Left ventricle myocardium inferior (tissue), 1 donor: ENCODE data around the gene SMKR1. TPM values are rescaled to one million over a fixed set of nuclear protein-coding genes. Genes with fewer than 3 reads are reported as not detected.
"Not testable (repeated sequence)": the region's sequence is repeated elsewhere in the genome, so short reads cannot be mapped to it uniquely, and the experiment has no call there.

Experiments
- DNase-seq: peaks from one replicate; pipeline ENCODE4 v3.0.0-alpha.2; 2020
- H3K27ac ChIP-seq: fragments of 200-600 bp; replicated peaks from 2 replicates; pipeline ENCODE4 v1.8.0; 2021
- H3K27me3 ChIP-seq: fragments of 200-600 bp; 2 replicates; pipeline ENCODE4 v1.8.0; 2021; ENCODE audit warnings: low read depth
- H3K36me3 ChIP-seq: fragments of 200-600 bp; 2 replicates; pipeline ENCODE4 v1.8.0; 2021
- H3K4me1 ChIP-seq: fragments of 200-600 bp; 2 replicates; pipeline ENCODE4 v1.8.0; 2021
- H3K4me3 ChIP-seq: fragments of 200-600 bp; 2 replicates; pipeline ENCODE4 v1.8.0; 2021; ENCODE audit warnings: mild to moderate bottlenecking, moderate library complexity
- H3K9me3 ChIP-seq: fragments of 200-600 bp; replicated peaks from 2 replicates; pipeline ENCODE4 v1.8.0; 2021
- intact Hi-C: fragments of 100-400 bp; cut with micrococcal nuclease; formaldehyde crosslinking; loops from one replicate; pipeline ENCODE4 v1.11.0; 2022
- total RNA-seq: library from RNA; stranded (reverse); fragmentation: NEBNext Ultra II Directional; extraction: Animal tissue kit (Norgen Biotek cat#: 25700); gene quantifications from one replicate; pipeline ENCODE4 v1.2.1, GENCODE V29; 2021
- TF ChIP-seq, protein P1 (sequence below): fragments of 200-600 bp; IDR thresholded peaks from 2 replicates; pipeline ENCODE4 v1.8.0; 2021; ENCODE audit warnings: antibody characterized with exemption, mild to moderate bottlenecking, borderline replicate concordance
- donor health status: DM: no; HTN: yes; CAD: no; lungs with severe emphysema.

SMKR1 gene
- total RNA-seq, 1 donor from 2014 or later = not detected

DNA sequence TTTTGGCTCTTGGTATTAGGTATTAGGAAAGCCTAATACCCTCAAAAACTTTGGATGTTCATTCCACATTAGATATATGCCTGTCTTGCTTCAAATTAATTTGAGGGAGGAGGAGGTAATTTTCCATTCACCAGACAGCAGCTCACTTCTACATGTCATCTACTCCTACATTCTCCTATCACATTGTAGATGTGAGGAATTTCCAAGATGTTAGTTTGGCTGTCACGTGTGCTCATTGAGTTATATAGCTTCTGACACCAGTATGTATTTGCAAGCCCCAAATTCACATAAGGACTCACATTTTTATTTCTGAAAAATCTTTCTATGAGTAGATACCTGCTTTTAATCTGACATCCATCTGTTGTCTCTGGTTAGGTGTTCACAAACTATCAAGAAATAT is 22.5 kb upstream of the SMKR1 start:
- Histone ChIP-seq H3K27ac (no peak overlapping the region), H3K9me3 (no peaks in the 10 kb centered on the region), H3K4me1 (no peaks in the 10 kb centered on the region), H3K36me3 (peaks cover 16% of the 10 kb centered on the region), H3K4me3 (no peak overlapping the region), H3K27me3 (no peaks in the 10 kb centered on the region)
- intact Hi-C loops = loop anchor here (10.0 kb wide), 2 partner anchors 145 to 265 kb away; no protein-coding TSS in a partner anchor
- DNase-seq = no peak
- TF ChIP-seq, protein P1, sequence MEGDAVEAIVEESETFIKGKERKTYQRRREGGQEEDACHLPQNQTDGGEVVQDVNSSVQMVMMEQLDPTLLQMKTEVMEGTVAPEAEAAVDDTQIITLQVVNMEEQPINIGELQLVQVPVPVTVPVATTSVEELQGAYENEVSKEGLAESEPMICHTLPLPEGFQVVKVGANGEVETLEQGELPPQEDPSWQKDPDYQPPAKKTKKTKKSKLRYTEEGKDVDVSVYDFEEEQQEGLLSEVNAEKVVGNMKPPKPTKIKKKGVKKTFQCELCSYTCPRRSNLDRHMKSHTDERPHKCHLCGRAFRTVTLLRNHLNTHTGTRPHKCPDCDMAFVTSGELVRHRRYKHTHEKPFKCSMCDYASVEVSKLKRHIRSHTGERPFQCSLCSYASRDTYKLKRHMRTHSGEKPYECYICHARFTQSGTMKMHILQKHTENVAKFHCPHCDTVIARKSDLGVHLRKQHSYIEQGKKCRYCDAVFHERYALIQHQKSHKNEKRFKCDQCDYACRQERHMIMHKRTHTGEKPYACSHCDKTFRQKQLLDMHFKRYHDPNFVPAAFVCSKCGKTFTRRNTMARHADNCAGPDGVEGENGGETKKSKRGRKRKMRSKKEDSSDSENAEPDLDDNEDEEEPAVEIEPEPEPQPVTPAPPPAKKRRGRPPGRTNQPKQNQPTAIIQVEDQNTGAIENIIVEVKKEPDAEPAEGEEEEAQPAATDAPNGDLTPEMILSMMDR = no peak

DNA sequence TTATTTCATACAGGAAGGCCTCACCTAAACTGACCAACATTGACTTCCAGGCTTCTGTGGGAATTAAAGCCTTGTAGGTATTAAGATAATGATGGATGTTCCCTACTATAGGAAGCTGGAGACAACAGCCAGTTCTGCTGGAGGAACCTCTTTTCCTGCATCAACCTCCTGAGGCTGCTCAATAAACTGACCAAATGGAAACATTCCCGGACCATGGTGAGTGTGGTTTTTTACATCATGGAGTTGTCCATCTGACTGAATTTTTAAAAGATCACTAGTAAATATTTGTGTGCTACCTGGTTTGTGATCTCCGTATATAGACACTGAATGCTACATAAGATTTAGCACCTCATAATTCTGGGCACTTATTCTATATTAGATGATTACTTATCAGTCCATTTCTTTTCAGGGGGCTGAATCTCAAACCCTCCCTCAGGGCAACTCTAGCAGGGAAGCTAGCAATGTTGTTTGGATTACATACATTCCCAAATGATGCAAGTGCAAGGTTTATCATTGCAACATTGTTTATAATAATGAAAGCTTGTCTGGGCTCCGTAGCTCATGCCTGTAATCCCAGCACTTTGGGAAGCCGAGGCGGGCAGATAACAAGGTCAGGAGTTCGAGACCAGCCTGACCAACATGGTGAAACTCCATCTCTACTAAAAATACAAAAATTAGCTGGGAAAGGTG is 21.5 kb upstream of the SMKR1 start:
- no peak overlapping the region for H3K4me3 ChIP-seq
- no peaks in the 10 kb centered on the region for H3K27me3 ChIP-seq
- DNase-seq = no peak
- TF ChIP-seq, protein P1 = no peak
- H3K27ac ChIP-seq = no peak overlapping the region
- peaks cover 16% of the 10 kb centered on the region for H3K36me3 ChIP-seq
- intact Hi-C loops = loop anchor here (10.0 kb wide), 1 partner anchor 144 kb away; no protein-coding TSS in a partner anchor
- H3K4me1 ChIP-seq = no peaks in the 10 kb centered on the region
- H3K9me3 ChIP-seq = no peaks in the 10 kb centered on the region

DNA sequence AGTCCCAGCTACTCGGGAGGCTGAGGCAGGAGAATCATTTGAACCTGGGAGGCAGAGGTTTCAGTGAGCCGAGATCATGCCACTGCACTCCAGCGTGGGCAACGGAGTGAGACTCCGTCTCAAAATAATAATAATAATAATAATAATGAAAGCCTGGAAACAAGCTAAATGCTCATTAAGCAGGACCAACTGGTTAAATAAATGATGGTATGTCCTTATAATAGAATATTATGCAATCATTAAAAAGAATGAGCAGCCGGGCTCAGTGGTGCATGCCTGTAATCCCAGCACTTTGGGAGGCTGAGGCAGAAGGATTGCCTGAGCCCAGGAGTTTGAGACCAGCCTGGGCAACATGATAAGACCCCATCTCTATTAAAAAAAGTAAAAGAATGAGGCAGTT is 21.0 kb upstream of the SMKR1 start:
- not testable (repeated sequence) for DNase-seq, H3K4me3 ChIP-seq, H3K9me3 ChIP-seq, H3K27ac ChIP-seq, H3K27me3 ChIP-seq, H3K4me1 ChIP-seq
- intact Hi-C loops = loop anchor here (10.0 kb wide), 1 partner anchor 143 kb away; no protein-coding TSS in a partner anchor
- H3K36me3 ChIP-seq = peaks cover 16% of the 10 kb centered on the region

DNA sequence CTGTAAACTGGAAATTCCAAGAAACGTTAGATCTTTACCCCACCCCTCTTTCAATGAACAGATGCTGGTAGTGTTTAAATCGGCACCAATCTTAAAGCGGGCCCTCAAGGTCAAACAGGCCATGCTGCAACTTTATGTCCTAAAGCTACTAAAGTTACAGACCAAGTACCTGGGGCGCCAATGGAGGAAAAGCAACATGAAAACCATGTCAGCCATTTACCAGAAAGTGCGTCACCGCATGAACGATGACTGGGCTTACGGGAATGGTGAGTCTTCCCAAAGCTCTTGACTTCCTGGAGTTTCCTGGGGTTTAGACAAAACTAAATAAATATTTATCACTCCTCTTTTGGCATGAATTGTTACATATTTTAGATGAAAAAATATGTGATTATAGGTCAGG is 19.6 kb upstream of the SMKR1 start:
- no peak for DNase-seq
- TF ChIP-seq, protein P1 = no peak
- Histone ChIP-seq H3K36me3 (peaks cover 16% of the 10 kb centered on the region), H3K4me1 (no peaks in the 10 kb centered on the region), H3K4me3 (no peak overlapping the region), H3K27me3 (no peaks in the 10 kb centered on the region), H3K27ac (no peak overlapping the region), H3K9me3 (no peaks in the 10 kb centered on the region)
- intact Hi-C loops = loop anchor here (10.0 kb wide), 1 partner anchor 142 kb away; no protein-coding TSS in a partner anchor

DNA sequence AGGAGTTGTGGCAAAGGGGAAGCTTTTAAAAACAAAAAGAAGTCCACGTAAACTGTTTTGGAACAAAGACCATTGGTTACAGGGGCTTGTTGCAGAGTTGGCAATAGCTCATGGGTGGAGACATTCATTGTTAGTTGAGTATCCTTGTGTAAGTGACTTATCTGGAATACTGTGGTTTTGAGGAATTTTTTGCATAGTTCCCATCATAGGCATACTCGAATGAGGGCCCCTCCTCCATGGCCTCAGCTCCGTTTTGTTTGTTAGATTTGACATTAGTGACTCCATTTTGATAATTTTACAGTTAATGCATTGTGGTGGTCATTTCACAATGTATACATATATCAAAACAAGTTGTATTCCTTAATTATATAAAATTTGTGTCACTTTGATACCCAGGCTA is 12.8 kb upstream of the SMKR1 start:
- Histone ChIP-seq H3K36me3 (no peaks in the 10 kb centered on the region), H3K9me3 (no peaks in the 10 kb centered on the region), H3K27me3 (no peaks in the 10 kb centered on the region), H3K27ac (no peak overlapping the region), H3K4me1 (no peaks in the 10 kb centered on the region), H3K4me3 (no peak overlapping the region)
- intact Hi-C loops = loop anchor here (10.0 kb wide), 1 partner anchor 135 kb away; no protein-coding TSS in a partner anchor
- no peak for DNase-seq
- TF ChIP-seq, protein P1 = no peak

DNA sequence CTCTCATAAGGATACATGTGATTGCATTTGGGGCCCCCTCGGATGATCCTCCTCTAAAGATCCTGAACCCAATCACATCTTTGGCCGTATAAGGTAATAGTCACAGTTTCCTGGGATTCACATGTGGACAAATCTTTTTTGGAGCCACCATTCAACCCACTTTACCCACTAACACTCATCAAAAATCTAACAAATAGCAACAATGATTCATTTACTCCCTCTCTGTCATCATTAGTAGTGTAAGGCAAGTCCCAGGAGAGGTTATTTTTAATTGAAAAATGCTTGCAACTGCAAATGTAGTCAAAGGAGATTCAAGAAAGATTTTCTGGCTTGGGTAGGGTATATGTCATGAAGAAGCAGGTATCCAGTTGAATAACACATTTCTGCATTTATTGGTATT is 9.9 kb upstream of the SMKR1 start:
- H3K27me3 ChIP-seq = no peaks in the 10 kb centered on the region
- intact Hi-C loops = no loop called here

More for the DNA sequence above, 9.9 kb upstream of the SMKR1 start:
- TF ChIP-seq, protein P1 = no peak
- DNase-seq = no peak
- H3K27ac ChIP-seq = no peak overlapping the region
- no peaks in the 10 kb centered on the region for H3K9me3 ChIP-seq
- H3K4me3 ChIP-seq = no peak overlapping the region
- no peaks in the 10 kb centered on the region for H3K4me1 ChIP-seq
- no peaks in the 10 kb centered on the region for H3K36me3 ChIP-seq
